ENCODE results near the gene TMEM108.

The TMEM108 gene

DNA sequence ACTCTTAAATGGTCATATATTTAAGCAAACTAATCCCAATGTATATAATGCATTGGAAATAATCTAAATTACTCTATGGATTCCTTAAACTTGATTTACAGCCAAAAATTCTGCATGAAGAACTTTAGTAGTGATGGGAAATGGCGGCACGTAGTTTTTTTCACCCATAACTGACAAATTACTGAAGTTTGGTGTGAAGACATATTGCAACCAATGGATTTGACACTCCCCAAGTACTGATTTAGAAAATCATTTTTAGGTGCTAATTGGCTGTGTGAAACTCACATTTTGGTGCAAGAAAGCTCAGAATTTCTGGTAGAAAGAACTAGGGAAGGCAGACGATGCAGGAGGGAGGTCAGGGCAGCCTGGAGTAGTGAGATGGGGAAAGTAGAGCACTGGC lies 19.3 kb upstream of the TMEM108 start:
- Histone ChIP-seq H3K27ac (ENCODE audit: low read depth, low read length) (no peak overlapping the region), H3F3A (ENCODE audit: control insufficient read depth, insufficient read depth) (no peaks in the 10 kb centered on the region)

DNA sequence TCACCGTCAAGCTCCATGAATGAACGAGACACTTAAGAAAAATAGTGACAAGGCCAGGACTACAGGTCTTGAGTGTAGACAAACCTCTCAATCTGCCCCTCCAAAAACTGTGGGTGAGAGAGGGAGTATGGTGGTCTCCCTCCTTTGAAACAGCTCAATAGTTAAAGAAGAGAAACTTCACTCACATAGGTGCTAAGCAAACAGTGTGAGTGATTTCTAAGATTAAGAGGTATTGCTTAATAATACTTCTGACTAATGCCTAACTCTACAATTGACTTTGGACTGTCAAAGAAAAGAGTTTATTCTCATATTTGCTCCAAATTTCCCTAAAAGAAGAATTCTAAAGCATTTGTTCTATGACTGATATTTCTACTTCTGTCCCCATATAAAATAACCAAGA lies 17.0 kb upstream of the TMEM108 start:
- no peaks in the 10 kb centered on the region for H3K9me2 ChIP-seq (replicated peaks; ENCODE audit: control insufficient read depth, low read length)
- no peaks in the 10 kb centered on the region for H4K20me1 ChIP-seq (ENCODE audit: control insufficient read depth, insufficient read depth, low read depth, low read length)
- no peaks in the 10 kb centered on the region for H3K4me1 ChIP-seq (ENCODE audit: control insufficient read depth, low read length)
- H3K36me3 ChIP-seq (ENCODE audit: control insufficient read depth, low read length), result no peaks in the 10 kb centered on the region
- no peak overlapping the region for H3K4me3 ChIP-seq (ENCODE audit: low read length)
- H3K27me3 ChIP-seq (ENCODE audit: control insufficient read depth, low read length), result no peaks in the 10 kb centered on the region
- no peaks in the 10 kb centered on the region for H3K79me2 ChIP-seq (ENCODE audit: control insufficient read depth, low read length)
- no peak overlapping the region for H3K27ac ChIP-seq (ENCODE audit: low read depth, low read length)
- TF ChIP-seq, protein P1, sequence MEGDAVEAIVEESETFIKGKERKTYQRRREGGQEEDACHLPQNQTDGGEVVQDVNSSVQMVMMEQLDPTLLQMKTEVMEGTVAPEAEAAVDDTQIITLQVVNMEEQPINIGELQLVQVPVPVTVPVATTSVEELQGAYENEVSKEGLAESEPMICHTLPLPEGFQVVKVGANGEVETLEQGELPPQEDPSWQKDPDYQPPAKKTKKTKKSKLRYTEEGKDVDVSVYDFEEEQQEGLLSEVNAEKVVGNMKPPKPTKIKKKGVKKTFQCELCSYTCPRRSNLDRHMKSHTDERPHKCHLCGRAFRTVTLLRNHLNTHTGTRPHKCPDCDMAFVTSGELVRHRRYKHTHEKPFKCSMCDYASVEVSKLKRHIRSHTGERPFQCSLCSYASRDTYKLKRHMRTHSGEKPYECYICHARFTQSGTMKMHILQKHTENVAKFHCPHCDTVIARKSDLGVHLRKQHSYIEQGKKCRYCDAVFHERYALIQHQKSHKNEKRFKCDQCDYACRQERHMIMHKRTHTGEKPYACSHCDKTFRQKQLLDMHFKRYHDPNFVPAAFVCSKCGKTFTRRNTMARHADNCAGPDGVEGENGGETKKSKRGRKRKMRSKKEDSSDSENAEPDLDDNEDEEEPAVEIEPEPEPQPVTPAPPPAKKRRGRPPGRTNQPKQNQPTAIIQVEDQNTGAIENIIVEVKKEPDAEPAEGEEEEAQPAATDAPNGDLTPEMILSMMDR (IDR thresholded peaks at IDR 0.05; ENCODE audit: low read depth, low read length, poor library complexity, severe bottlenecking), result no peak
- no peak overlapping the region for H3K4me2 ChIP-seq (ENCODE audit: low read length)
- H3F3A ChIP-seq (ENCODE audit: control insufficient read depth, insufficient read depth), result no peaks in the 10 kb centered on the region
- H3K9me3 ChIP-seq (ENCODE audit: control insufficient read depth, insufficient read depth, low read length), result no peaks in the 10 kb centered on the region

More for the DNA sequence above, 19.3 kb upstream of the TMEM108 start:
- Histone ChIP-seq H3K9me2 (replicated peaks; ENCODE audit: control insufficient read depth, low read length) (no peaks in the 10 kb centered on the region), H4K20me1 (ENCODE audit: control insufficient read depth, insufficient read depth, low read depth, low read length) (no peaks in the 10 kb centered on the region), H3K4me2 (ENCODE audit: low read length) (no peak overlapping the region), H3K9me3 (ENCODE audit: control insufficient read depth, insufficient read depth, low read length) (no peaks in the 10 kb centered on the region), H3K27me3 (ENCODE audit: control insufficient read depth, low read length) (no peaks in the 10 kb centered on the region), H3K4me1 (ENCODE audit: control insufficient read depth, low read length) (no peaks in the 10 kb centered on the region), H3K4me3 (ENCODE audit: low read length) (no peak overlapping the region), H3K79me2 (ENCODE audit: control insufficient read depth, low read length) (no peaks in the 10 kb centered on the region), H3K36me3 (ENCODE audit: control insufficient read depth, low read length) (no peaks in the 10 kb centered on the region)
- TF ChIP-seq, protein P1 (IDR thresholded peaks at IDR 0.05; ENCODE audit: low read depth, low read length, poor library complexity, severe bottlenecking), result no peak
- TF ChIP-seq EZH2phosphoT487 (IDR thresholded peaks at IDR 0.05; ENCODE audit: borderline replicate concordance, low read length), result no peak

DNA sequence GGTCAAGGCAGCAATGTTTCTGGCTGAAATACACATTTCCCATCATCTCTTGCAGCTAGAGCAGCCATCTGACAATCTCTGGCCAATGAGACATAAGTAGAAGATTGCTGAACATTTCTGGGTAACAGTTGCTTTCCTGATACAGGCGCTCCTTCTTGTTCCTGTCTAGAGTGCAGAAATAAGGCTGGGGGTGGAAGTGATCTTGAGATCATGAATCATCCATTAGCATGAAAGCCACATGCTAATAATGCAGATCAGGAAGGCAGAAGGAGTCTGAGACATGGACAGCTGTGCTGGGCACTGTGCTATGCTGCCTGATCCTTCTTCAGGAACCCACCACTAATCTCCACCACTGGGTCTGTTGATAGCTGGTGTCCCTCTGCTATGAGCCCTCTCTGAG lies 14.8 kb upstream of the TMEM108 start:
- no peak overlapping the region for H3K4me2 ChIP-seq (ENCODE audit: low read length)
- no peaks in the 10 kb centered on the region for H3K9me2 ChIP-seq (replicated peaks; ENCODE audit: control insufficient read depth, low read length)
- TF ChIP-seq, protein P1 (IDR thresholded peaks at IDR 0.05; ENCODE audit: low read depth, low read length, poor library complexity, severe bottlenecking), result no peak
- no peak for TF ChIP-seq EZH2phosphoT487 (IDR thresholded peaks at IDR 0.05; ENCODE audit: borderline replicate concordance, low read length)
- H3K79me2 ChIP-seq (ENCODE audit: control insufficient read depth, low read length), result no peaks in the 10 kb centered on the region
- H4K20me1 ChIP-seq (ENCODE audit: control insufficient read depth, insufficient read depth, low read depth, low read length), result no peaks in the 10 kb centered on the region
- H3F3A ChIP-seq (ENCODE audit: control insufficient read depth, insufficient read depth), result no peaks in the 10 kb centered on the region
- no peak overlapping the region for H3K27ac ChIP-seq (ENCODE audit: low read depth, low read length)
- H3K4me1 ChIP-seq (ENCODE audit: control insufficient read depth, low read length), result no peaks in the 10 kb centered on the region
- H3K36me3 ChIP-seq (ENCODE audit: control insufficient read depth, low read length), result no peaks in the 10 kb centered on the region
- no peak overlapping the region for H3K4me3 ChIP-seq (ENCODE audit: low read length)
- H3K9me3 ChIP-seq (ENCODE audit: control insufficient read depth, insufficient read depth, low read length), result no peaks in the 10 kb centered on the region
- peaks cover 2% of the 10 kb centered on the region; the same call in 1 of the 2 replicates for H3K27me3 ChIP-seq (ENCODE audit: control insufficient read depth, low read length)

DNA sequence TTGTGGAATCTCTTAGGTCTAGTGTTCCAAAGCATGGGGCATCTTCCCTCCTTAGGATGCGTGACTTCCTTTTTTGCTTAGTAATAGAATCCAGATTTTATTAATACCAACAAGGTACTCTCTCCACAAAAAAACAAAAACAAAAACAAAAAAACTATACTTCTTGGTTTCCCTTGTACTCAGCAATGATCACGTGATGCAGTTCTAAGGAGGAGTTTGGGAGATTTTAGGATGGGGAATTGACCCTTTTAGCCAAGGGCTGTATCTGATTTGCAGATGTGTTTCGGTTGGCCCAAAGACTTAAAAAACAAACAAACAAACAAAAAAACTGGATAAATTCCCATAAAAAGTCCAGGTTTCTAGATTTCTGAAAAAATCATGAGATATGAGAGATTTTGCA lies 12.6 kb upstream of the TMEM108 start:
- no peak overlapping the region for H3K4me3 ChIP-seq (ENCODE audit: low read length)
- no peaks in the 10 kb centered on the region for H3K9me2 ChIP-seq (replicated peaks; ENCODE audit: control insufficient read depth, low read length)
- H3K27me3 ChIP-seq (ENCODE audit: control insufficient read depth, low read length), result peaks cover 12% of the 10 kb centered on the region
- no peaks in the 10 kb centered on the region for H4K20me1 ChIP-seq (ENCODE audit: control insufficient read depth, insufficient read depth, low read depth, low read length)
- TF ChIP-seq, protein P1 (IDR thresholded peaks at IDR 0.05; ENCODE audit: low read depth, low read length, poor library complexity, severe bottlenecking), result no peak
- no peaks in the 10 kb centered on the region for H3K4me1 ChIP-seq (ENCODE audit: control insufficient read depth, low read length)
- H3K79me2 ChIP-seq (ENCODE audit: control insufficient read depth, low read length), result no peaks in the 10 kb centered on the region
- H3K36me3 ChIP-seq (ENCODE audit: control insufficient read depth, low read length), result no peaks in the 10 kb centered on the region
- no peaks in the 10 kb centered on the region for H3K9me3 ChIP-seq (ENCODE audit: control insufficient read depth, insufficient read depth, low read length)
- no peaks in the 10 kb centered on the region for H3F3A ChIP-seq (ENCODE audit: control insufficient read depth, insufficient read depth)
- no peak overlapping the region for H3K4me2 ChIP-seq (ENCODE audit: low read length)
- no peak overlapping the region for H3K27ac ChIP-seq (ENCODE audit: low read depth, low read length)
